GM12801 (cell line): ENCODE data around the gene ZNF189.

Source experiments
- TF ChIP-seq, protein P1 (sequence below): IDR thresholded peaks from one replicate; pipeline ENCODE4 v1.5.1; 2011; ENCODE audit warnings: control low read depth; ENCODE audit not compliant: insufficient read length; ENCODE audit errors: extremely low read depth

The ZNF189 gene

DNA sequence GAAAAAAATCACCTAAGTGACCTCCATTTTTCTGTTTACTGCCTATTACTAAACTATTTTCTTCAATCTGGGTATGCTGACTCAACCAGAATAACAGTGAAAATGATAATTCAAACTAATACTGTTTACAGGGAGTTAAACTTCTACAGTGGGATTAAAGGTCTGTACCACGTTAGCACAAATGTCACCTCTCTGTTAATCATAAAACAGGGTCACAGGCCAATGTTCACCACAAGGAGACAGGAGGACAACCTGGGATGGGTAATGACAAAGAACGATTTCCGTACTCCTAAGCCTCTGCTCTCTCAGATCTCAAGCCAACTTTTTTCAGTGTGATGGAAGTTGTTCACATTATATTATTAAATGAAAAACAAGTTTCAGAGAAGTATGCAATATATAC lies 34.6 kb downstream of the ZNF189 start:
- TF ChIP-seq, protein P1, sequence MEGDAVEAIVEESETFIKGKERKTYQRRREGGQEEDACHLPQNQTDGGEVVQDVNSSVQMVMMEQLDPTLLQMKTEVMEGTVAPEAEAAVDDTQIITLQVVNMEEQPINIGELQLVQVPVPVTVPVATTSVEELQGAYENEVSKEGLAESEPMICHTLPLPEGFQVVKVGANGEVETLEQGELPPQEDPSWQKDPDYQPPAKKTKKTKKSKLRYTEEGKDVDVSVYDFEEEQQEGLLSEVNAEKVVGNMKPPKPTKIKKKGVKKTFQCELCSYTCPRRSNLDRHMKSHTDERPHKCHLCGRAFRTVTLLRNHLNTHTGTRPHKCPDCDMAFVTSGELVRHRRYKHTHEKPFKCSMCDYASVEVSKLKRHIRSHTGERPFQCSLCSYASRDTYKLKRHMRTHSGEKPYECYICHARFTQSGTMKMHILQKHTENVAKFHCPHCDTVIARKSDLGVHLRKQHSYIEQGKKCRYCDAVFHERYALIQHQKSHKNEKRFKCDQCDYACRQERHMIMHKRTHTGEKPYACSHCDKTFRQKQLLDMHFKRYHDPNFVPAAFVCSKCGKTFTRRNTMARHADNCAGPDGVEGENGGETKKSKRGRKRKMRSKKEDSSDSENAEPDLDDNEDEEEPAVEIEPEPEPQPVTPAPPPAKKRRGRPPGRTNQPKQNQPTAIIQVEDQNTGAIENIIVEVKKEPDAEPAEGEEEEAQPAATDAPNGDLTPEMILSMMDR, result no peak

DNA sequence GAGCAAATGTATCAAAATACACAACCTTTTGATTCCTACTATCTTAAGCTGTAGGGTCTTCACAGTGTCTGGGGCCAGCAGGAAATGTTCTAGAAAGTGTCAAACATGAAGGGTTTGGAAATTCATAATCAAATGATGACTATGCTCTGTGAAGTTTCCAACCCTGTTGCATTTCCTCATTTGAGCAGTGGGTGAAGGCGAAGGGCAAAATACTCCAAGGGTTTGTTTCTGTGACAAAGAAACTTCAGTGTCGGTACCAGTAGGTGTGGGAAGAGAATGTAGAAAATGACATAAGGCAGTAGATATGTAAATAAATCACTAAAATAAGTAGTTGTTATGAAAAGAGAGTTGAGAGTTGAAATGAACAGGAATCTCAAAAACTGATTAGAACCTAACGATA lies 36.3 kb downstream of the ZNF189 start:
- TF ChIP-seq, protein P1, result no peak

DNA sequence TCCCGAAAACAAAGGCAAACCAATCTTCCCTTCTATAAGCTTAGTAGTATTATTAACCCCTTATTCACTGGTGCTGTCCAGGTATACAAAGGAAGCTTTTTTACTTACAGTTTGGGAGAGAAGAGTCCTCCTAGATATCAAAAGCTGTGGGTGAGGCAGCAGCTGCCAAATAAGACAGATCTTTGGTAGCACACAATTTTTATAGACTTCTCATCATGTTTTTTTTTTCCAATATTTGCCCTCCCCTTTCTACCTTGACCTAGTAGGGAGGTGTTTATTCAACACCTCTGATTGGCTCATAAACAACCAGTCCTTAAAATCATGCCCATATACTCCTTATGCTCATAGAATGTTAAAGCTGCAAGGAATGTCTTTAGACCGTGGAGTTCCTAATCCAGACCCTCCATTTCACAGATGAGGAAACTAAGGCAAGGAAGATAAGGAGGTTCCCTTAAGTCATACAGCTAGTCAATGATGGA lies 37.0 kb downstream of the ZNF189 start, which contains the start of gene ALDOB:
TSS of gene ALDOB (minus strand) at position 174 of the 479 bp plus-strand sequence. CDS start 4,887 bp downstream, outside the sequence.
- TF ChIP-seq, protein P1, result no peak

DNA sequence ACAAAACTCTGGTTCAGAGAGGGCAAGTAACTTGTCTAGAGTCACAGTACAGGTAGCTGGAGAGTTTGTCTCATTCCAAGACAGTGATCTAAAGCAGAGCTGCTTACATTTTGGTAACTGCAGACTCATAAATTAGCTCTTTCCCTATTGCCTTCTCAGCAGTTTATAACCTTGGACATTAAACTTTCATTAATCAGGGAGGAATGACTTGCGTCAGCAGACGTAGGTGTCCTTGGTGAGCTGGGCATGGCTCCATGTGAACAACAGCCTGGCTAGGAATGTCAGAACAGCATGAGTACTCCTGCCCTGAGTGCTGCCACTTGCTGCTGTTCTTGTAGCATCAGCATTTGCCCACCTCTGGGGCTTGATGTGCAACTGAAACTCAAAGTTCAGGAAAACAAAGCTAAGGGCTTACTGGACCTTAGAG lies 39.2 kb downstream of the ZNF189 start:
- TF ChIP-seq, protein P1, result no peak

DNA sequence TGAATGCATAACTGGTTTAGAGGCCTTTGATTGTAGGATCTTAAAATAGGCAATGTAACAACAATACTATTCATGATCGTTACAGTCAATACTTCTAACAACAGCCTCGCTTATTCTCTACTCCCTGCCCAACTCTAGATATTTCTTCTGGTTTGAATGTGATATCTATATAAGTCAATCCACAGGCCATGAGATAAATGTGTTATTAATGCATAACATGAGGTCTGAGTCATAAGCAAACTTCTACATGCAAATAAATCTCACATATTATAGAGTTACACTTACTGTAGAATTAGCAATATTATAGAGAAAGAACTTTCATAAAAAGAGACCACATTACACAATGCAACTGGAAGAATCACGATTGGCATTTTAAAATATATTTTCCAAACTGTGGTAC lies 39.9 kb downstream of the ZNF189 start:
- TF ChIP-seq, protein P1, result no peak

DNA sequence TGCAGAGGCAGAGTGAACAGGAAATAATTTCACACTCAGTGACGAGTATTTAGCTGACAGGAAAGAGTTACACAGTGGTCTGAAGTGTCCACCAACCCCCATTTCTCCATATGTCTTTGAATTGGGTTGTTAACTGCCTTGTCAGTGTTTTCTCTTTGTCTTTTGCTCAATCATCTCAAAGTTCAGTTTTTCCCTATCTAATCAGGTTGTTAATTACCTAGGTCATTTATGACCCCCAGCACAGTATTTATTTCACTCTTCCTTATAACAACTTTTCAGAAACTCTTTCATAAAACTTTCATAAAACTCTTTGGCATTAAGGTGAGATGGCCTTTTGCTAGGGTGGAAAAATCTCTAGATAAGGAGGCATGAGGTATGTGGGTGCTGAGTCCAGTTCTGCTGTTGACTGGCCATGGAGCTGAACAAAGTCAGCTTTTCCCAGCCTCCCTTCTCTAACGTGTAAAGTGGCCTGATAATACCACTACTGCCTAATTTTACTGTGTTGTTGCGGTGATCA lies 42.1 kb downstream of the ZNF189 start:
- TF ChIP-seq, protein P1, result no peak

DNA sequence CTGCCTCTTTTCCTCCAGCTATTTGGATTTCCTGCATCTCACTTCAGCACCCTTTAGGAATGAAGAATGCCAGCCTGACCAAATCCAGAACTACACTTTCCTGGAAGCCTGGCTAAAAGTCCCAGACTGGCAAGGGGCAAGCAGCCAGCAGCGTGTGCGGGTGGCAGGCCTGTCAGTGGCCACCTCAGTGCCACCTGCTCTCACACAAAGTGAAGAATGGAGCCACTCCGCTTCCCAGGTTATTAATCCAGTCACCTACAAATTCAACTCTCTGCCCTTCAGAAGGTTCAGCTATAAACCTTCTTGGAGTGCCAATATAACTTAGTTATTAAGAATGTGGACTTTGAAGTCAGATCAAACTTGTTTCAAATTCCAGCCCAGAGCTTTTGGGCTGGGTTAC lies 43.7 kb downstream of the ZNF189 start:
- TF ChIP-seq, protein P1, result no peak

DNA sequence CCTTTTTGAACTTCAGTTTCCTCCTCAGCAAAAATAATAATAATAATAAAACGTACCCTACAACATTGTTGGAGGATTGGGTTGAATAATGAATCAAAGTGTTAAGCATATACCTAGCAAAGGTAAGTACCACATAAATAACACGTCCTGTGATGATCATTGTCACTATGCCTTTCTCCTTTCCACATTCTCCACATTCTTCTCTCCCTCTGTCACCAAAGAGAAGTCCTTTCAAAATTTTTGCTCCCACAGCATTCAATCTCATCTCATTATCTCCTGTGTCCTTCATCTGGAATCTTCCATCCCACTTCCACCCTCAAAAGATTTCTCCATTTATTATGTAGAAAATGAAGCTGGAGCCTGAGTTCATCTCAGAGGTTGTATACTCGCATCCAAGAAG lies 44.1 kb downstream of the ZNF189 start:
- TF ChIP-seq, protein P1, result no peak
